Left ventricle myocardium inferior (tissue), 1 donor: ENCODE measurements around the gene THTPA. TPM values are rescaled to one million over a fixed set of nuclear protein-coding genes. Genes with fewer than 3 reads are reported as not detected.

Experiments used
- DNase-seq: peaks from one replicate; pipeline ENCODE4 v3.0.0-alpha.2; 2020
- H3K27ac ChIP-seq: fragments of 200-600 bp; replicated peaks from 2 replicates; pipeline ENCODE4 v1.8.0; 2021
- H3K27me3 ChIP-seq: fragments of 200-600 bp; 2 replicates; pipeline ENCODE4 v1.8.0; 2021; ENCODE audit warnings: low read depth
- H3K36me3 ChIP-seq: fragments of 200-600 bp; 2 replicates; pipeline ENCODE4 v1.8.0; 2021
- H3K4me1 ChIP-seq: fragments of 200-600 bp; 2 replicates; pipeline ENCODE4 v1.8.0; 2021
- H3K4me3 ChIP-seq: fragments of 200-600 bp; 2 replicates; pipeline ENCODE4 v1.8.0; 2021; ENCODE audit warnings: mild to moderate bottlenecking, moderate library complexity
- H3K9me3 ChIP-seq: fragments of 200-600 bp; replicated peaks from 2 replicates; pipeline ENCODE4 v1.8.0; 2021
- intact Hi-C: fragments of 100-400 bp; cut with micrococcal nuclease; formaldehyde crosslinking; loops from one replicate; pipeline ENCODE4 v1.11.0; 2022
- total RNA-seq: library from RNA; stranded (reverse); fragmentation: NEBNext Ultra II Directional; extraction: Animal tissue kit (Norgen Biotek cat#: 25700); gene quantifications from one replicate; pipeline ENCODE4 v1.2.1, GENCODE V29; 2021
- TF ChIP-seq, protein P1 (sequence below): fragments of 200-600 bp; IDR thresholded peaks from 2 replicates; pipeline ENCODE4 v1.8.0; 2021; ENCODE audit warnings: antibody characterized with exemption, mild to moderate bottlenecking, borderline replicate concordance
- donor health status: DM: no; HTN: yes; CAD: no; lungs with severe emphysema.

The THTPA gene
- total RNA-seq, 1 donor from 2014 or later: 17.2 TPM

GRCh38 chr14:23514644-23514957 lies 41.5 kb upstream of the THTPA start:
- intact Hi-C loops: no loop called here
- Histone ChIP-seq H3K4me3 (no peak overlapping the region), H3K36me3 (no peaks in the 10 kb centered on the region), H3K4me1 (no peaks in the 10 kb centered on the region), H3K27ac (no peak overlapping the region), H3K27me3 (no peaks in the 10 kb centered on the region), H3K9me3 (no peaks in the 10 kb centered on the region)
- DNase-seq: no peak
- TF ChIP-seq, protein P1, sequence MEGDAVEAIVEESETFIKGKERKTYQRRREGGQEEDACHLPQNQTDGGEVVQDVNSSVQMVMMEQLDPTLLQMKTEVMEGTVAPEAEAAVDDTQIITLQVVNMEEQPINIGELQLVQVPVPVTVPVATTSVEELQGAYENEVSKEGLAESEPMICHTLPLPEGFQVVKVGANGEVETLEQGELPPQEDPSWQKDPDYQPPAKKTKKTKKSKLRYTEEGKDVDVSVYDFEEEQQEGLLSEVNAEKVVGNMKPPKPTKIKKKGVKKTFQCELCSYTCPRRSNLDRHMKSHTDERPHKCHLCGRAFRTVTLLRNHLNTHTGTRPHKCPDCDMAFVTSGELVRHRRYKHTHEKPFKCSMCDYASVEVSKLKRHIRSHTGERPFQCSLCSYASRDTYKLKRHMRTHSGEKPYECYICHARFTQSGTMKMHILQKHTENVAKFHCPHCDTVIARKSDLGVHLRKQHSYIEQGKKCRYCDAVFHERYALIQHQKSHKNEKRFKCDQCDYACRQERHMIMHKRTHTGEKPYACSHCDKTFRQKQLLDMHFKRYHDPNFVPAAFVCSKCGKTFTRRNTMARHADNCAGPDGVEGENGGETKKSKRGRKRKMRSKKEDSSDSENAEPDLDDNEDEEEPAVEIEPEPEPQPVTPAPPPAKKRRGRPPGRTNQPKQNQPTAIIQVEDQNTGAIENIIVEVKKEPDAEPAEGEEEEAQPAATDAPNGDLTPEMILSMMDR: no peak

GRCh38 chr14:23517650-23518326 lies 38.3 kb upstream of the THTPA start:
- intact Hi-C loops: no loop called here

GRCh38 chr14:23518709-23519108 lies 37.4 kb upstream of the THTPA start:
- H3K36me3 ChIP-seq: no peaks in the 10 kb centered on the region
- H3K4me3 ChIP-seq: no peak overlapping the region
- TF ChIP-seq, protein P1: no peak
- no peaks in the 10 kb centered on the region for H3K4me1 ChIP-seq
- no peak for DNase-seq
- H3K27me3 ChIP-seq: peaks cover 9% of the 10 kb centered on the region
- H3K27ac ChIP-seq: no peak overlapping the region
- H3K9me3 ChIP-seq: no peaks in the 10 kb centered on the region
- intact Hi-C loops: no loop called here

More at GRCh38 chr14:23517650-23518326, 38.3 kb upstream of the THTPA start:
- Histone ChIP-seq H3K4me1 (no peaks in the 10 kb centered on the region), H3K27me3 (peaks cover 9% of the 10 kb centered on the region), H3K4me3 (no peak overlapping the region), H3K36me3 (no peaks in the 10 kb centered on the region), H3K27ac (no peak overlapping the region), H3K9me3 (no peaks in the 10 kb centered on the region)
- TF ChIP-seq, protein P1: no peak
- no peak for DNase-seq

- DNase-seq: no peak
- intact Hi-C loops: no loop called here
- H3K27ac ChIP-seq: no peak overlapping the region
- TF ChIP-seq, protein P1: no peak
- H3K4me1 ChIP-seq: no peaks in the 10 kb centered on the region
- H3K36me3 ChIP-seq: no peaks in the 10 kb centered on the region
- no peaks in the 10 kb centered on the region for H3K9me3 ChIP-seq
- no peak overlapping the region for H3K4me3 ChIP-seq
- peaks cover 9% of the 10 kb centered on the region for H3K27me3 ChIP-seq
Observed at GRCh38 chr14:23520899-23521533, 35.1 kb upstream of the THTPA start.

DNA sequence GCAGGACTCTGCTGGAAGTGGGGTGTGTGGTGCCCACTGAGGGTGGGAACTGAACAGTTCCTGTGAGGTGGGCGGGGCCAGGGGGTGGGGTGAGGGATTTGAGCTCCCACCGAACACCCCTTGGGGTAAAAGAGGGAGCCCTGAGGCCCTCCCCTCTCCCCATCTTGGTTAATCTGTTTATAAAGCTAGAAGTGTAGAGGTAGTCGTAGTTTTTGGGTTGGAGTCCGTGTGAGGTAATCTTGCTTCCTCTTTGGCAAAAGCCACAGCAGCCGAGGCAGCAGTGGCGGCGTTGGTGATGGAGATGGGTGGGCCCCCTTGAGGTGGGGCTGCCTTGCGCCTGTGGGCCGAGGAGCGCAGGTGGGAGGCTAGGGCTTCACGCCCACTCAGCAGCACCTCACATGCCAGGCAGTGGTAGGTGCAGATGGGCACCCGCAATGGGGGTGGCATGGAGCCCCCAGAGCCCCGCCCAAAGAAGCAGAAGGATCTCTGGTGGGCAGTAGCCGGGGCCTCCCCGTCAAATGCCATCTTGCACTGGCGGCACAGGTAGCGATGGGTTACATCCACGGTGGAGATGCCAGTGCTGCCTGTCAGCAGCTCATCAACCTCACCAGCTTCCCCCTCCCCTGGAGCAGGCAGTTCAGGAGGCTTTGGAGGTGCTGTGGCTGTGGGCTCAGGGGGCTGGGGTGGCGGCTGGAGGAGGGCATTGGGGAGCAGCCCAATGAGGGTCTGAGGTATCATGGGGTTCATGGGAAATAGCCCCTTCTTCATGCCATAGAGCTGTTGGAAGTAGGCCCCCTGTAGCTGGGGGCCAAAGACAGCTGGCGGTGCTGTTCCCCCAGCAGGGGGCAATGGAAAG lies 34.1 kb upstream of the THTPA start:
- no peak overlapping the region for H3K4me3 ChIP-seq
- peaks cover 9% of the 10 kb centered on the region for H3K27me3 ChIP-seq
- H3K27ac ChIP-seq: no peak overlapping the region
- no peaks in the 10 kb centered on the region for H3K4me1 ChIP-seq
- H3K36me3 ChIP-seq: no peaks in the 10 kb centered on the region
- intact Hi-C loops: no loop called here
- no peaks in the 10 kb centered on the region for H3K9me3 ChIP-seq
- no peak for DNase-seq
- TF ChIP-seq, protein P1: no peak
